Activated T-cell treated with anti-CD3 and anti-CD28 coated beads, Interleukin-2, amount 50 U/mL, for 24 hours (primary cell): ENCODE measurements around the gene LRRFIP1.

ENCODE experiments used
- DNase-seq: peaks from one replicate; pipeline ENCODE4 v3.0.0-alpha.2; 2020
- H3K27ac Mint-ChIP-seq: 2 replicates; pipeline ENCODE4 v1.8.0; 2020; ENCODE audit warnings: mild to moderate bottlenecking, mixed read lengths
- H3K27me3 Mint-ChIP-seq: 2 replicates; pipeline ENCODE4 v1.8.0; 2020; ENCODE audit warnings: mixed read lengths
- H3K36me3 Mint-ChIP-seq: 2 replicates; pipeline ENCODE4 v1.8.0; 2020; ENCODE audit warnings: low read depth, mixed read lengths
- H3K4me1 Mint-ChIP-seq: 2 replicates; pipeline ENCODE4 v1.8.0; 2020; ENCODE audit warnings: low read depth, mixed read lengths
- H3K4me3 Mint-ChIP-seq: 2 replicates; pipeline ENCODE4 v1.8.0; 2020; ENCODE audit warnings: mild to moderate bottlenecking, moderate library complexity, mixed read lengths
- H3K9me3 Mint-ChIP-seq: 2 replicates; pipeline ENCODE4 v1.8.0; 2020; ENCODE audit warnings: mixed read lengths

Gene LRRFIP1

DNA sequence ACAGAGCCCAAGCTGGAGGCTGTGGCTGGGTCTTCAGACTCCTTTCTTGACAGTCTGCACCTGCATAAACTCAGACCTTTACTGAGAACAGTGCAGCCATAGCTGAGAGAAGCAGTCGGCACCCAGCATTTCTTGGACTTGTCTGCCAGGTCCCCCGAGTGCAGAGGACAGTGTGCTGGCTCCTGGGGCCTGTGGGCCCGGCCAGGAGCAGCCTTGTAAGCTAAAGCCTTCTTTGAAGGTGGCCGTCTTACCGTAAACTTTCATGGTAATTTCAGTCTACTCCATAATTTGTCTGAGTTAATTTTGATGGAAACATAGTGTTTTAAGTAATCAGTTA is 70.9 kb downstream of the LRRFIP1 start:
- Mint-ChIP-seq H3K9me3 (no peaks in the 10 kb centered on the region), H3K4me1 (peaks cover 96% of the 10 kb centered on the region), H3K4me3 (peak overlapping the region; percentile 96), H3K27ac (peak overlapping the region; percentile 98), H3K27me3 (no peaks in the 10 kb centered on the region), H3K36me3 (peaks cover 66% of the 10 kb centered on the region)
- DNase-seq, result no peak

DNA sequence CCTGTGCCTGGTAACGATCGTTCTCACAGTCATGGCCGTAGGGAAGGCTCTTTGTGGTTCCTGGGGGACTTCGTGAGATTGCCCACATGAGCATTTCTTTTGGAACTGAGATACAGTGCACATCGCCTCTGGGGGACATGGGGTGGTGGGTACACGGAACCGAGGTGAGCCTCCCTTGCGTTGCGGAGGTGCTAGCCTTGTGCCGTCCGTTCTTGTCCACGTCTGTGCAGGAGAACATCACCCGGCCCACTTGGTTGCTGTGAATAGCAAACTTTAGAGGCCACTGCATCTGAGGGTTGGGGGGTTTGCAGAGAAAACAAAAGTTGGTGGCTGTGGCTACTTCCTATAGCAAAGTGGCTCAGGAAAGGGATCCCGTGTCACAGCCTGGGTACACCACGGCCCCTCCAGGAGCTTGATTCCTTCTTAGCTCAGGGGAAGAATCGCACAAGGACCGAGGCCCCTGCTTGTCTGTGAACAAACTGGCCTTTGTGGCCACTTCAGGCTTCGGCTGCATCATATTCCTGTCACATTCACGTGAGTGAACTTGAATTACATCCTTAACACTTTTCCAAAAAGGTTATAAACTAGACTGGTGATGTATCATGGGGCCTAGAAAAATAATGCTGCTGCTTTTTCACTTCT is 72.6 kb downstream of the LRRFIP1 start:
- H3K27me3 Mint-ChIP-seq, result no peaks in the 10 kb centered on the region
- no peaks in the 10 kb centered on the region for H3K9me3 Mint-ChIP-seq
- peak overlapping the region; percentile 70 for H3K4me3 Mint-ChIP-seq
- H3K4me1 Mint-ChIP-seq, result peaks cover 99% of the 10 kb centered on the region
- peak overlapping the region; percentile 98 for H3K27ac Mint-ChIP-seq
- H3K36me3 Mint-ChIP-seq, result peaks cover 62% of the 10 kb centered on the region
- DNase-seq, result no peak

DNA sequence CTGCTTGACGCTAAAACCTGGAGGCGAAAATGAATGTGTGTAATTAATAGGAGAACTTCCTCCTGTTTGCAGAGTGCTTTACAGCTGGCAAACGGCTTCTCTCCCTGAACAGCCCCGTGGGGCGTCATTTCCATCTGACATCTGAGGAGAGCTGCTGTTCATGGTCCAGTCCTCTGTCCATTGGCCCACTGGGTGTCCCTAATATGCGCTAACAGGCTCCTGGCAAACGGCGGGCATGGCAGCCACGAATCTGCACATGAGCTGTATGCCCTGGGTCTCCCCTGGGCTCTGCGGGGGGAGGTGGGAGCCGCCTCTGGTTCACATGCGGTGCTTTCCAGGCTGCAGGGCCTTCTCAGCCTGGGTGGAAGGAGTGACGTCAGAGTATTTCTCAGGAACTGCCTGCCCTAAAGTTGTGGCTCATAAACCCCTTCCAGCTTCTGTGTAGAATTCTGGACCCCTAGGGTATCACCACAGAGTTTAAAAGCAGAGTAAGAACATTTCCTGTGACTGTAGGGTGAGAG is 73.2 kb downstream of the LRRFIP1 start:
- Mint-ChIP-seq H3K4me1 (peaks cover 98% of the 10 kb centered on the region), H3K27ac (peak overlapping the region; percentile 98), H3K4me3 (peak overlapping the region; percentile 70), H3K27me3 (no peaks in the 10 kb centered on the region), H3K36me3 (peaks cover 66% of the 10 kb centered on the region), H3K9me3 (no peaks in the 10 kb centered on the region)
- peak; percentile 83 for DNase-seq

DNA sequence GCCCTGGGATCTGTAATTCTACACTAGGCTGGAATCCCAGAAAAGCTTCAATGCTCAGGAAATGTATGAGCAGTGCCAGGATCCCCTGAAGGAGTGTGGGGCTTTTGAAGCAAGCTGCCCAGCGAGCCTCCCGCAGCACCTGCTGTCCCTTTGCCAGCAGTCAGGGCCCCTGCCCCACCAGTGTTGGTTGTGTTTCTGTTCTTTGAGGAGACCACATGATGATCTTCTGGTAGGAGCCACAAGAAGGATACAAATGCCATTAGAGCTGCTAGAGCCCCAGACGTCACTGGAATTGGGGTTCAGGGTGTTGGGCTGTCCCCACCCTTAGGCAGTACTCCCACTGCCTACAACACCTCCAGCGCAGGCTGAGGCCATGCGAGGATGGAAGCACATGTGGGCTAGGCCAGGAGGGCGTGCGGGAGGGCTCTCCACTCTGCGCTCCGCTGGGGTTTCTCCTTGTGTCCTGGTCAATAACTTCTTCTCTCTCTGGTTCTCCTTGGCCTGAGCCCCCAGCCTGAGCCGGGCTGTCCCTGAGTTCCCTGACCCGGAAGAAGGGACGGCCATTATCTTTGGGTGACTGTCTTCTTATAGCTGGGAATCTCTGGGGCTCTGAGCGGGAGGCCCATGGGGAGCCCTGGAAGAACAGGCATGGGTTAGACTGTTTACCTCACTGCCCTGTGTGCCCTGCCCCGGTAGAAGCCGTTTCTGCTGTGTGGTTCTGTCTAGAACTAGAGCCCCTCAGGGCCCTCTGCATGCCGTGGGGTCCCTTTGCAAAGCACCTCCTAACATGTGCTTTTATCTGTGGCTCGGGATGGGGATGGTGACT is 73.9 kb downstream of the LRRFIP1 start:
- DNase-seq, result peak; percentile 58
- Mint-ChIP-seq H3K36me3 (peaks cover 65% of the 10 kb centered on the region), H3K9me3 (no peaks in the 10 kb centered on the region), H3K27me3 (no peaks in the 10 kb centered on the region), H3K4me3 (peak overlapping the region; percentile 70), H3K27ac (peak overlapping the region; percentile 98), H3K4me1 (peaks cover 98% of the 10 kb centered on the region)

DNA sequence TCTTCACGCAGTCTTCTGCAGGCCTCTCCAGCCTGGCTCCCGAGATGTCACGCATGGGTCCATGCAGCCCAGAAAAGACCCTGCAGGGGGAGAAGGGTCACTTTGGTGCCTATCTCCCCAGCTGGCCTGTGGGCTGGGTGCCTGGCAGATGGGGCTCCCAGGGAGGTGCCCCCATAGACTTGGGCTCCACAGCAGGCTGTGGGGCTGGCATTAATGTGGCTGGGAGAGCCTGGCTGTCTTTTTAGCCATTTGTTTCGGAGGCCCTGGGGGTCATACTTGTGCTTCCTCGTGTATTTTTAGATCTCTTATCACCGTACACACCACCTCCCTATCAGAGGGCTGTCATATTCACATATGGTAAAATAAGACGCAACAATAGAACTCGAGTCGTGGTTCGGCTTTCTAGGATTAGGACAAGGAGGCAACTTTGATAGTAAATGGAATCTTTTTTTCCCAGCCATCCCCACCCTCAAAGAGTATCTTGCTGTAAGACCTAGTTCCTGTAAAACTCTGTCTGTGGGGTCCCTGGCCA is 74.5 kb downstream of the LRRFIP1 start:
- H3K27ac Mint-ChIP-seq, result peak overlapping the region; percentile 98
- peaks cover 98% of the 10 kb centered on the region for H3K4me1 Mint-ChIP-seq
- peak overlapping the region; percentile 70 for H3K4me3 Mint-ChIP-seq
- no peaks in the 10 kb centered on the region for H3K9me3 Mint-ChIP-seq
- no peak for DNase-seq
- peaks cover 71% of the 10 kb centered on the region for H3K36me3 Mint-ChIP-seq
- no peaks in the 10 kb centered on the region for H3K27me3 Mint-ChIP-seq

DNA sequence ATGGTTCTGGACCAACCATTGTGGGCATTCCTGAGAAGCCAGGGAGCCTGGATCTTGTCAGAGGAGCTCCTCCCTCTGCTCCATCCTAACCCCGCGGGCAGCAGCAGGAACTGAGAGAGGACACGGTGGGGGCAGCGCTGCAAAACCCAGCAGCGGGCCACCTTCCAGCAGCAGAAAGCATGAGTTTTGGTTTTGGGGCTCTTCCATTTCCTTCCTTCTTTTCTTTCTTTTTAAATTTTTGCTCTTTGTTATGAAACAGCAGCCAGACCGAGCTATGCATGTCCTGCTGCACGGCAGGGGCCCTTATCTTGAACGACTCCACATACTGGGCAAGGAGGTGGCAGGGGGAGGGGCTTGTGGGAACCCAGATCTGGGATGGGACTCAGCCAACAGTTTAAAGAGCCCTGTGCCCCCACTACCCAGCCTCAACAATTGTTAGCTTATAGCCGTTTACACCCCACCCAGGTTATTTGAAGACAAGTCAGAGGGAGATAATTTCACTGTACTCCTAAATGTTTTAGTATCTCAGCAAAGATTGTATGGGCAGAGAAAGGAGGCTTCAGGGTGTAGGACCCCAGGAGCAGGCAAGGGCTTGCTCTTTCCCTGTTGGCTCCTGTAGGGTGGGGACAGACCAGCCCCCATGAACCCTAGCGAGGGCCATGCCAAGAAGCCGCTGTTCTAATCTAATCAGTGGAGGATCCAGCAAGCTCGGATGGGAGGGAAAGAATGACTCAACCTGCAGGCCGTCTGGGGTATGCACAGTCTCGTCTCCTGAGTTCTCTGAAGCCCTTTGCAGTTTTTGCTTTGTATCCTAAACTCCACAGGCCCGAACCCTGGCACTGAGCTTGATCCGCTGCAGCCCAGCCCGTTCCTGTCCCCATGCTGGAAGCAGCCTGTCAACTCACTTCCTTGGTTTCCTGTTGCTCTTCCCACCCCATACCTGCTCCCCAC is 75.3 kb downstream of the LRRFIP1 start:
- Mint-ChIP-seq H3K4me3 (peak overlapping the region; percentile 70), H3K27me3 (no peaks in the 10 kb centered on the region), H3K9me3 (no peaks in the 10 kb centered on the region), H3K27ac (peak overlapping the region; percentile 98), H3K36me3 (peaks cover 72% of the 10 kb centered on the region), H3K4me1 (peaks cover 98% of the 10 kb centered on the region)
- peak; percentile 60 for DNase-seq

DNA sequence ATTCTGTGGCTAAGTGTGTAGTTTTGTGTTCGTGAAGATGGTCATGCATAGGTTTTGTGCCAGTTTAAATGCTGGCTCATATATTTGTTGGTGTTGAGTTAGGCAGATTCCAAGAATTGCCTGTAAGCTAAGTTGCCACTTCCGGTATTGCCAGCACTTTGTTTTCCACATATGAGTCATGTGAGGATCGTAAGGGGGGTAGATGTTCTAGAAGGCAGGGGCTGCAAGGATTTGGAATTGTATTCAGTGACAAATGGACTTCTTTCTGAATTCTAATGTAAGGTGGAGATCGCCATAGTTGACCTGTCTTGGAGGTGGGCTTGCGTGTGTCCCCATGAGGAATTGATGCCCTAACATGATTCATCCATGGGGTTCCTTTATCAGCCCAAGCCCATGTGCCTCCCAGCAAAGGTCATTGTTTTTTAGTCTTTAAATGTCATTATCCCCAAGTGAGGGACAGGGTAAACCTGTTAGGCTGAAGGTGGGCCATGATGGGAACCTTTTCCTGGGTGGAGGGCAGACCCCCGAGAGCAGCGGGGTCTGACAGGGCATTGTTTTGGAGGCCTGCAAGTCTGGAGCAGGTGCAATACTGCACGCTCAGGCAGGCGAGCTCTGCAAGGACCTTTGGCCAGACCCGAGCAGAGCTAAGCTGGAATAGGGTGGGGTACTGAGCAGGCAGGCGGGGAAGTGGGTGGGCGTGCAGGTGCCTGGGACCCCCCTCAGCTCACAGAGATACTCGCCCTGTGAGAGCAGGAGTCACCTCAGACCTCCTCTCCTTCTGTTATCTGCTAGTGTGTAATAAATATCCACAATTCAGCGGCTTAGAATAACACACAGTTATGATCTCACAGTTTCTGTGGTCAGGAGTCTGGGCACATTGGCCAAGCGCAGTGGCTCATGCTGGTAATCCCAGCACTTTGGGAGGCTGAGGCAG is 77.4 kb downstream of the LRRFIP1 start:
- no peak for DNase-seq
- Mint-ChIP-seq H3K9me3 (no peaks in the 10 kb centered on the region), H3K27ac (peak overlapping the region; percentile 98), H3K27me3 (no peaks in the 10 kb centered on the region), H3K4me3 (peak overlapping the region; percentile 70), H3K36me3 (peaks cover 74% of the 10 kb centered on the region), H3K4me1 (peaks cover 88% of the 10 kb centered on the region)

DNA sequence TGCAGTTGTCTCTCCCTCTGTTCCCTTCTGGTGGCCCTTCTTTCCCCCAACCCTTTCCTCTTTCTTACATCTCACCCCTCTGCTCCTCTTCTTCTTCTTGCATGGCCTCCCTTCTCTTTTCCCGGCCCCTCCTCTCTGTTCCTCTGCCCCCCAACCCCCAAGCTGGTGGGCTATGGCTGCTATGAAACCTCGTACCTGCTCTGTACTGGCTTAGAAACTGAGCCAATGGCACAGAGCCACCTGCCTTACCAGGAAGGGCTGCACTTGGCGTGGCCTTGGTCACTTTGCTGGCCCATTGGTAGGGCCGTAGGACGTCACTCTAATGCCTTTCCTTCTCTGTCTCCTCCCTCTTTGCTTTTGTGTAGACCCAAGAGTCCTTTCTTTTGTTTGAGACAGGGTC is 78.9 kb downstream of the LRRFIP1 start:
- peaks cover 73% of the 10 kb centered on the region for H3K36me3 Mint-ChIP-seq
- H3K9me3 Mint-ChIP-seq, result no peaks in the 10 kb centered on the region
- DNase-seq, result no peak
- H3K27me3 Mint-ChIP-seq, result no peaks in the 10 kb centered on the region
- no peak overlapping the region for H3K4me3 Mint-ChIP-seq
- peaks cover 73% of the 10 kb centered on the region for H3K4me1 Mint-ChIP-seq
- H3K27ac Mint-ChIP-seq, result peak overlapping the region; percentile 50

DNA sequence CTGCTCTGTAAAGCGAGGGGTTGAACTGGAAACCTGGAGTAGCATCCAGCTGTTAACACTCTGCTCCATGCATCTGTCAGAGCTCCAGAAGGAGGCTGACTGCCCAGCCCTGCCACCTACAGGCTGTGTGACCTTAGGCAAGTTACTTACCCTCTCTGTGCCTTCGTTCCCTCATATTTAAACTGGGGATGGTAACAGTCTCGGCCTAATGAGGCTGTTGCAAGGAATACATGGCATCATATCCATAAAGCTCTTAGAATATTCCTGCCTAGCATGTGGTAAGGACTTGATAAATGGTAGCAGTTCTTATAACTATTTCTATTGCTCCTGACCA is 80.6 kb downstream of the LRRFIP1 start:
- H3K36me3 Mint-ChIP-seq, result peaks cover 81% of the 10 kb centered on the region
- peaks cover 70% of the 10 kb centered on the region for H3K4me1 Mint-ChIP-seq
- H3K4me3 Mint-ChIP-seq, result no peak overlapping the region
- peak overlapping the region; percentile 5 for H3K27ac Mint-ChIP-seq
- no peak for DNase-seq
- H3K9me3 Mint-ChIP-seq, result no peaks in the 10 kb centered on the region
- no peaks in the 10 kb centered on the region for H3K27me3 Mint-ChIP-seq

DNA sequence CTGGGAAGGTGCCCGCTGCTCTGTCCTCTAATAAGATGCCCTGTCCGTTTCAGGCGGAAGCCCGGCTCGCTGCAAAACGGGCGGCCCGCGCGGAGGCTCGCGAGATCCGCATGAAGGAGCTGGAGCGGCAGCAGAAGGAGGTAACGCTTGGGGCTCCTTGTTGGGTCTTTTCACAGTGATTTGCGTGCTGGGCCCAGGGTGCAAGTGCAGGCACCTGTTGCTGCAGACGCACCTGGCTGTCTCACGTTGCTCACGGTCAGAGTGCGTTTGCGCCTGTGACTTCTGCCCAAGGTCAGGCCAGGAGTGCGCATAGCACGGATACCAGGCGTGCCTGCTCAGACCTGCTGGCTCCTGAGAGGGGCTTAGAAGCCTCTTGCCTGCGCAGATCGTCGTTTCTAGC is 81.1 kb downstream of the LRRFIP1 start:
- H3K36me3 Mint-ChIP-seq, result peaks cover 82% of the 10 kb centered on the region
- no peak overlapping the region for H3K4me3 Mint-ChIP-seq
- peaks cover 70% of the 10 kb centered on the region for H3K4me1 Mint-ChIP-seq
- DNase-seq, result no peak
- no peaks in the 10 kb centered on the region for H3K9me3 Mint-ChIP-seq
- H3K27me3 Mint-ChIP-seq, result no peaks in the 10 kb centered on the region
- H3K27ac Mint-ChIP-seq, result peak overlapping the region; percentile 11

DNA sequence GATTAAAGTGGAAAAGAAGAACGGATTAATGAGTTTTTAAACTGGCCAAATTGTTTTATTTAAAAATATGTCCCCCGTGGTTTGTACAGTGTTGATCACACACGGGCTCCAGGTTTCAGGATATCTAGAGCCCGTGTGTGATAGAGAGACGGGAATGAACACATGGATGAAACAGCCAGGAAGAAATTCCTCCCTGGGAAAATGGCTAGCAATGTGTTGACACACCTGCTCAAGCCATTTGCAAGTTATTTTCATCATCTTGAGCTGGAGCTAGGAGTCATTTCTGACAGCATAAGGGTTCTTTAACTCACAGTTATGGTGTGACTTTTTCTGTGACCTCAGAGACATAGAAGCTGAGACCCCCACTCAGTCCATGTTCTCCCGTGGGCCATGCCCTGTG is 81.6 kb downstream of the LRRFIP1 start:
- no peak overlapping the region for H3K4me3 Mint-ChIP-seq

DNA sequence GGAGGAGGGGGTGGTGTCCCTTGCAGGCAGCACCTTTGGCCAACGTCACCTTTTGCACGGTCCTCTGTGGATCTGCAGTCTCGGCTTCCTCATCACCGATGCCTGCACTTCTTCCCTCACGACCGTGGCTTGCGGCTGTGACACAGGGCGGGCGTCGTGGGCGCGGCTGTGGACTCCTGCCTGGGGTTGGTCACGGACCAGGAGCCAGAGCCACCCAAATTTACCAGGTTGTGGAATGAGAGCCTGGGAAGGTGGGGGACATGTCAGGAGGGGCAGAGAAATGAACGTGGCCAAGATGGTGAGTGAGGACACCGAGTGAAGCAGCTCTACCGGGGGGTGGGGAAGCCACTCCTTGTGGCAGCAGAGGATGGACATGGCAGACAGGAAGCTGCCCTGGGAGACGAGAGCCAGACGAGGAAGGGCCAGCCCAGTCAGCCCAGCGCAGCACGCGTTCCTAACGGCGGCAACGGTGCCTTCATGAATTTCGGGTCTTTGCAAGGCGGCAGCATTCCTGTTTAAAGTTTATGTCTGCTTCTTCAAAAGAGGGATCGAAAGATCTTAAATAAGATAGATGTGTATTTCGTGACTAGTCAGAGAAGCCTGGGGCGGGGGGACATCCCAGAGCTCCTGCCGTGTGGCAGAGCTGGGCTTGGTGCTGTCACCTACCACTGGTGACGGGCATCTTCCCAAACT is 84.2 kb downstream of the LRRFIP1 start:
- Mint-ChIP-seq H3K36me3 (peaks cover 80% of the 10 kb centered on the region), H3K4me1 (peaks cover 68% of the 10 kb centered on the region), H3K27me3 (no peaks in the 10 kb centered on the region), H3K27ac (peak overlapping the region; percentile 38), H3K4me3 (no peak overlapping the region), H3K9me3 (no peaks in the 10 kb centered on the region)
- DNase-seq, result no peak

More for the DNA sequence above, 81.6 kb downstream of the LRRFIP1 start:
- Mint-ChIP-seq H3K9me3 (no peaks in the 10 kb centered on the region), H3K27me3 (no peaks in the 10 kb centered on the region), H3K36me3 (peaks cover 78% of the 10 kb centered on the region), H3K4me1 (peaks cover 67% of the 10 kb centered on the region), H3K27ac (peak overlapping the region; percentile 11)
- DNase-seq, result no peak
